PC-3 (cell line): ENCODE data around the gene FBXO4. TPM values are rescaled to one million over a fixed set of nuclear protein-coding genes. Genes with fewer than 3 reads are reported as not detected.

ENCODE experiments used
- ATAC-seq: fragments of 200-7000 bp; cut with Tn5 transposase; 2 replicates; pipeline ENCODE4 v1.9.1; 2020; ENCODE audit warnings: mild to moderate bottlenecking, moderate library complexity
- BruUV-seq: library from RNA; stranded (reverse); fragments of 400-500 nt; replicated peaks from 2 replicates; lab custom pipeline; 2021; lab: Mats Ljungman, UMichigan
- CTCF ChIA-PET: fragments of 300-600 bp; sonication (Branson Sonifier 250); formaldehyde crosslinking; loops from one replicate; lab custom pipeline; 2022; ENCODE audit warnings: antibody characterized with exemption; lab: Charles Lee
- POLR2A ChIA-PET: fragments of 300-600 bp; sonication (Branson Sonifier 250); formaldehyde crosslinking; loops from one replicate; lab custom pipeline; 2022; ENCODE audit warnings: antibody characterized with exemption; ENCODE audit not compliant: unreplicated experiment; lab: Charles Lee
- DNase-seq: peaks from one replicate; pipeline ENCODE4 v3.0.0-alpha.2; 2015
- H2AFZ ChIP-seq: fragments of 300-600 bp; sonication (generic); 2 replicates; pipeline ENCODE4 v1.6.0; 2016; ENCODE audit warnings: antibody characterized with exemption, low read length
- H3F3A ChIP-seq: fragments of 300-600 bp; sonication (generic); one replicate; pipeline ENCODE4 v1.6.0; 2017; ENCODE audit warnings: antibody characterized with exemption, low read length, control low read depth, mild to moderate bottlenecking; ENCODE audit not compliant: unreplicated experiment
- H3K27ac ChIP-seq: fragments of 300-600 bp; sonication (generic); 2 replicates; pipeline ENCODE4 v1.5.1; 2016; ENCODE audit warnings: mild to moderate bottlenecking, low read length
- H3K27me3 ChIP-seq: fragments of 300-600 bp; sonication (generic); 2 replicates; pipeline ENCODE4 v1.6.1; 2016; ENCODE audit warnings: low read length, mixed read lengths
- H3K36me3 ChIP-seq: fragments of 300-600 bp; sonication (generic); 2 replicates; pipeline ENCODE4 v1.6.1; 2016; ENCODE audit warnings: low read depth, mixed run types, low read length, mixed read lengths
- H3K4me1 ChIP-seq: fragments of 300-600 bp; sonication (generic); 2 replicates; pipeline ENCODE4 v1.5.1; 2016; ENCODE audit warnings: low read length; ENCODE audit not compliant: insufficient read depth
- H3K4me2 ChIP-seq: fragments of 300-600 bp; sonication (generic); 2 replicates; pipeline ENCODE4 v1.6.0; 2016; ENCODE audit warnings: low read length
- H3K4me3 ChIP-seq: fragments of 300-600 bp; sonication (generic); 2 replicates; pipeline ENCODE4 v1.5.1; 2016; ENCODE audit warnings: mild to moderate bottlenecking, low read length, mixed read lengths
- H3K79me2 ChIP-seq: fragments of 300-600 bp; sonication (generic); 2 replicates; pipeline ENCODE4 v1.6.1; 2017; ENCODE audit warnings: low read length, mixed read lengths
- H3K9ac ChIP-seq: fragments of 300-600 bp; sonication (generic); 2 replicates; pipeline ENCODE4 v1.6.0; 2016; ENCODE audit warnings: mild to moderate bottlenecking, low read length
- H3K9me2 ChIP-seq: fragments of 300-600 bp; sonication (generic); replicated peaks from 2 replicates; pipeline ENCODE4 v1.6.1; 2016; ENCODE audit warnings: mixed run types, low read length, mixed read lengths
- H3K9me3 ChIP-seq: fragments of 300-600 bp; sonication (generic); 2 replicates; pipeline ENCODE4 v1.6.1; 2016; ENCODE audit warnings: low read length, mixed read lengths
- H4K20me1 ChIP-seq: fragments of 300-600 bp; sonication (generic); 2 replicates; pipeline ENCODE4 v1.6.1; 2016; ENCODE audit warnings: low read length, mixed read lengths
- EZH2 ChIP-seq: fragments of 300-600 bp; sonication (generic); IDR thresholded peaks from one replicate; pipeline ENCODE4 v1.6.1; 2017; ENCODE audit warnings: antibody characterized with exemption, mild to moderate bottlenecking, low read length; ENCODE audit not compliant: unreplicated experiment
- EZH2phosphoT487 ChIP-seq: fragments of 300-600 bp; sonication (generic); IDR thresholded peaks from 2 replicates; pipeline ENCODE4 v1.6.1; 2018; ENCODE audit warnings: mild to moderate bottlenecking, antibody characterized with exemption, low read length, borderline replicate concordance
- intact Hi-C: fragments of 100-400 bp; cut with micrococcal nuclease; formaldehyde crosslinking; loops from 2 replicates; pipeline ENCODE4 v1.9.0; 2023
- total RNA-seq: library from RNA; depleted of rRNA; stranded (reverse); fragments of >200 nt; gene quantifications from 2 replicates; pipeline ENCODE4 v1.2.3, GENCODE V29; 2014
- TF ChIP-seq, protein P1 (sequence below): fragments of 300-600 bp; sonication (generic); conservative IDR thresholded peaks from 2 replicates; pipeline ENCODE4 v1.5.1; 2017; ENCODE audit warnings: antibody characterized with exemption, low read depth, mild to moderate bottlenecking, low read length

Gene FBXO4
- total RNA-seq, 1 experiment from 2014 or later = 18.1 TPM

DNA sequence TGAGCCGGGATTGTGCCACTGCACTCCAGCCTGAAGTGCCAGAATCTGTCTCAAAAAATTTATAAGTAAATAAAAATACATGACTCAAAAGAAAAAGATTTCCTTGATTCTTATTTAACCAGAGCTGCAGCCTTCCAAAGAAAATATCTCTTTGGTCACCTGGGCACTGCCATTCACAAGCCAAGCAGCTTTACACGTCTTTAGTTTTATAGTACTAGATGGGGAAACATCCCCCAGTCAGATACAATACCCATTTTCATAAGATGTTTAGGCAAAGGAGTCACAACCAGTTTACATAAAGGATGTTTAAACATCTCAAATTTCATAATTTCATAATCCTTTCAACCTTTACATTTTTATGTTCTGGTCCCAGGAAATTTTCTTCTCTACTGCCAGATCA is 41.1 kb upstream of the FBXO4 start:
- Histone ChIP-seq H2AFZ (no peak overlapping the region), H3K9me3 (peaks cover 16% of the 10 kb centered on the region), H4K20me1 (no peaks in the 10 kb centered on the region), H3F3A (peaks cover 11% of the 10 kb centered on the region), H3K27ac (peak overlapping the region; percentile 63), H3K4me2 (peak overlapping the region; percentile 55), H3K27me3 (no peaks in the 10 kb centered on the region), H3K9ac (no peak overlapping the region), H3K4me3 (no peak overlapping the region), H3K9me2 (no peaks in the 10 kb centered on the region), H3K4me1 (peaks cover 28% of the 10 kb centered on the region), H3K79me2 (no peaks in the 10 kb centered on the region), H3K36me3 (0 out of 2 replicates have a peak, but pooled peaks cover 5% of the 10 kb centered on the region)
- BruUV-seq = no TSS peak
- ATAC-seq (peak; percentile 98), DNase-seq (peak; percentile 93)
- TF ChIP-seq EZH2 = no peak
- no peak for TF ChIP-seq EZH2phosphoT487
- TF ChIP-seq, protein P1, sequence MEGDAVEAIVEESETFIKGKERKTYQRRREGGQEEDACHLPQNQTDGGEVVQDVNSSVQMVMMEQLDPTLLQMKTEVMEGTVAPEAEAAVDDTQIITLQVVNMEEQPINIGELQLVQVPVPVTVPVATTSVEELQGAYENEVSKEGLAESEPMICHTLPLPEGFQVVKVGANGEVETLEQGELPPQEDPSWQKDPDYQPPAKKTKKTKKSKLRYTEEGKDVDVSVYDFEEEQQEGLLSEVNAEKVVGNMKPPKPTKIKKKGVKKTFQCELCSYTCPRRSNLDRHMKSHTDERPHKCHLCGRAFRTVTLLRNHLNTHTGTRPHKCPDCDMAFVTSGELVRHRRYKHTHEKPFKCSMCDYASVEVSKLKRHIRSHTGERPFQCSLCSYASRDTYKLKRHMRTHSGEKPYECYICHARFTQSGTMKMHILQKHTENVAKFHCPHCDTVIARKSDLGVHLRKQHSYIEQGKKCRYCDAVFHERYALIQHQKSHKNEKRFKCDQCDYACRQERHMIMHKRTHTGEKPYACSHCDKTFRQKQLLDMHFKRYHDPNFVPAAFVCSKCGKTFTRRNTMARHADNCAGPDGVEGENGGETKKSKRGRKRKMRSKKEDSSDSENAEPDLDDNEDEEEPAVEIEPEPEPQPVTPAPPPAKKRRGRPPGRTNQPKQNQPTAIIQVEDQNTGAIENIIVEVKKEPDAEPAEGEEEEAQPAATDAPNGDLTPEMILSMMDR = no peak
- CTCF ChIA-PET = interaction anchor here (0.6 kb wide), 1 partner anchor 81 kb away, joined by 3 read pairs; no protein-coding TSS in a partner anchor
- POLR2A ChIA-PET = interaction anchor here (0.6 to 0.7 kb wide), 3 partner anchors 20 to 1296 kb away, joined by 3 read pairs; partner anchors contain the start of gene RIMOC1
- intact Hi-C loops = loop anchor here (1.0 kb wide), 1 partner anchor 20 kb away; the partner anchor contains the start of gene RIMOC1

DNA sequence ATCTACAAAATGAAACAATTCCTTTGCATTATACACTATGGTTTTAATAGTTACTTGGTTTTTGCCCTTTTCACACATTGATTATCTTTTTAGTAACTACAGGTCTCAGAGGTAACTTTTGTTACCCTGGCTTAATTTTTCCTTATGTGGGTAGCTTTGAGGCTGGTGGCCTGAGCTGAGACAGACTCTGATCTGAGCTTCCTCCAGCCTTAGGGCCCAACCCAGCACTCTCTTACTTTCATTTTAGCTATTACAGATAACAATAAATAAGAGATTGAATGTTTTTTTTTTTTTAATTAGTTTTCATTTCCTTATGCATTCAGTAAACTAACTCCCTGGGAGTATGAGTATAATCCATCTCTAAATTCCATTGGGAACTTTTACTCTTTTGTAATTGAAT is 39.8 kb upstream of the FBXO4 start:
- H3K27me3 ChIP-seq = no peaks in the 10 kb centered on the region
- CTCF ChIA-PET = no interaction called here

More for the DNA sequence above, 39.8 kb upstream of the FBXO4 start:
- H3K79me2 ChIP-seq = no peaks in the 10 kb centered on the region
- peaks cover 16% of the 10 kb centered on the region for H3K9me3 ChIP-seq
- no peak overlapping the region for H3K4me3 ChIP-seq
- H3K9ac ChIP-seq = no peak overlapping the region
- H4K20me1 ChIP-seq = no peaks in the 10 kb centered on the region
- 0 out of 2 replicates have a peak, but pooled peaks cover 5% of the 10 kb centered on the region for H3K36me3 ChIP-seq
- no TSS peak for BruUV-seq
- H3K27ac ChIP-seq = no peak overlapping the region
- peaks cover 28% of the 10 kb centered on the region for H3K4me1 ChIP-seq
- intact Hi-C loops = no loop called here
- H2AFZ ChIP-seq = no peak overlapping the region
- no peak for ATAC-seq
- no peak overlapping the region for H3K4me2 ChIP-seq
- no peaks in the 10 kb centered on the region for H3K9me2 ChIP-seq
- TF ChIP-seq, protein P1 = no peak
- no peak for TF ChIP-seq EZH2phosphoT487
- TF ChIP-seq EZH2 = no peak
- peaks cover 11% of the 10 kb centered on the region for H3F3A ChIP-seq
- POLR2A ChIA-PET = no interaction called here
- no peak for DNase-seq
